SK-N-SH treated with all-trans-retinoic acid at 6 μM for 48 hours (cell line): Measurements from ENCODE around the gene ZFHX3.

Source experiments
- ATAC-seq: fragments of 200-7000 bp; cut with Tn5 transposase; 3 replicates; pipeline ENCODE4 v1.9.1; 2020; ENCODE audit warnings: mild to moderate bottlenecking, moderate library complexity
- ARNTL ChIP-seq: fragments of 450-650 bp; formaldehyde crosslinking; IDR thresholded peaks from 2 replicates; pipeline ENCODE4 v1.5.0; 2020; ENCODE audit warnings: low read depth, mild to moderate bottlenecking, moderate library complexity, borderline replicate concordance
- BACH2 ChIP-seq: fragments of 250-450 bp; sonication (Bioruptor Pico); IDR thresholded peaks from 2 replicates; pipeline ENCODE4 v1.9.0; 2021; ENCODE audit warnings: mild to moderate bottlenecking, borderline replicate concordance
- CSDC2 ChIP-seq: fragments of 250-450 bp; sonication (Bioruptor Pico); IDR thresholded peaks from 2 replicates; pipeline ENCODE4 v1.5.0; 2020; ENCODE audit warnings: mild to moderate bottlenecking, moderate library complexity
- ESRRG ChIP-seq: fragments of 250-450 bp; sonication (Bioruptor Pico); IDR thresholded peaks from 2 replicates; pipeline ENCODE4 v1.6.1; 2021; ENCODE audit warnings: mild to moderate bottlenecking
- ISL1 ChIP-seq: fragments of 250-450 bp; sonication (Bioruptor Pico); IDR thresholded peaks from 2 replicates; pipeline ENCODE4 v2.1.2; 2022; ENCODE audit warnings: mild to moderate bottlenecking, moderate library complexity
- OSR1 ChIP-seq: fragments of 250-450 bp; sonication (Bioruptor Pico); IDR thresholded peaks from 2 replicates; pipeline ENCODE4 v1.8.0; 2022; ENCODE audit warnings: moderate library complexity, mild to moderate bottlenecking, inconsistent platforms
- RARB ChIP-seq: fragments of 250-450 bp; sonication (Bioruptor Pico); IDR thresholded peaks from 2 replicates; pipeline ENCODE4 v1.8.0; 2021; ENCODE audit warnings: mild to moderate bottlenecking, moderate library complexity
- SNAI2 ChIP-seq: fragments of 250-450 bp; sonication (Bioruptor Pico); IDR thresholded peaks from 2 replicates; pipeline ENCODE4 v1.5.0; 2020; ENCODE audit warnings: mild to moderate bottlenecking, moderate library complexity
- TOX ChIP-seq: fragments of 250-450 bp; sonication (Bioruptor Pico); IDR thresholded peaks from 2 replicates; pipeline ENCODE4 v1.8.0; 2021; ENCODE audit warnings: mild to moderate bottlenecking, moderate library complexity, borderline replicate concordance
- ZFP3 ChIP-seq: fragments of 250-450 bp; sonication (Bioruptor Pico); IDR thresholded peaks from 2 replicates; pipeline ENCODE4 v1.5.0; 2020; ENCODE audit warnings: mild to moderate bottlenecking, moderate library complexity
- ZFP30 ChIP-seq: fragments of 450-650 bp; formaldehyde crosslinking; IDR thresholded peaks from 2 replicates; pipeline ENCODE4 v1.5.0; 2022; ENCODE audit warnings: mild to moderate bottlenecking, moderate library complexity
- ZNF565 ChIP-seq: fragments of 450-650 bp; formaldehyde crosslinking; conservative IDR thresholded peaks from 2 replicates; pipeline ENCODE4 v1.5.0; 2020; ENCODE audit warnings: low read depth, mild to moderate bottlenecking, moderate library complexity
- ZNF70 ChIP-seq: fragments of 450-650 bp; formaldehyde crosslinking; IDR thresholded peaks from 2 replicates; pipeline ENCODE4 v1.5.0; 2020; ENCODE audit warnings: mild to moderate bottlenecking, moderate library complexity
- ZNF8 ChIP-seq: fragments of 450-650 bp; formaldehyde crosslinking; IDR thresholded peaks from 2 replicates; pipeline ENCODE4 v1.5.0; 2020; ENCODE audit warnings: mild to moderate bottlenecking, moderate library complexity
- TF ChIP-seq, protein P1 (sequence below): fragments of 250-450 bp; sonication (Bioruptor Pico); IDR thresholded peaks from 2 replicates; pipeline ENCODE4 v1.5.0; 2020; ENCODE audit warnings: mild to moderate bottlenecking, moderate library complexity
- TF ChIP-seq, protein P2 (sequence below): fragments of 250-450 bp; sonication (Bioruptor Pico); IDR thresholded peaks from 2 replicates; pipeline ENCODE4 v1.8.0; 2020; ENCODE audit warnings: mild to moderate bottlenecking, moderate library complexity, borderline replicate concordance
- TF ChIP-seq, protein P3 (sequence below): fragments of 250-450 bp; sonication (Bioruptor Pico); IDR thresholded peaks from 2 replicates; pipeline ENCODE4 v1.8.0; 2021; ENCODE audit warnings: low read depth, mild to moderate bottlenecking, moderate library complexity, borderline replicate concordance
- TF ChIP-seq, protein P4 (sequence below): fragments of 250-450 bp; sonication (Bioruptor Pico); IDR thresholded peaks from 2 replicates; pipeline ENCODE4 v1.5.1; 2021; ENCODE audit warnings: mild to moderate bottlenecking, moderate library complexity

ZFHX3 gene

DNA sequence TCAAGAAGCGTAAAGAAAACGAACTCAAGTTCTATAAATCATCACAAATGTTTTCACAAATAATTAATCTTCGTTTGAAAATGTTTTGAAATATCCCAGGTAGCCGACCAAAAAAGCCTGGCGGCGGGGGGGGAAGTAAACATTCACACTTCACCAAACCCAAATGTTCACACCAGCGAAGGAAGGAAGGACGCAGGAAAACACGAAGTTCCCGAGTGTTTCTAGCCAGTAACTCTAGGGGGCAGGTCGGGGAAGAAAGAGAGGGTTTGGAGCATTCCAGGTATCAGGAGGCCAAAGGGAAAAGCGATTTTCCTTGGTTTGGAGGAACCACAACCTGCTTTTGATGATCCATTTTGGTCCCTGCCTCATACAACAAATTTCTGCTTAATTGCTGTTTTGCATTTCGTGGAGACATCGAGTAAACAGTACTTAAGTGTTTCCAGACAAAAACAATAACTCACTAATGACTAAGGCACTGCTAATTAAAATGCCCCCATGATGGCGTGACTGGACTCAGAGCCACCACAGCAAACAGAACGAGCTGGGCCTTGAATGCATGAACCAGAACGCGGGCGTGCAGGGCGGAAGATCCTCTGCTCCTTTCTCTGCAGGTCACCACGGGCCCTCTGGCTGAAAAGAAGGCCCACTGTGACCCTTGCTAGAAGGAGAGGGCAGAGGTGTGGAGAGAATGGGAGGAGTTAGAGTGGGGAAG is 16.6 kb downstream of the ZFHX3 start:
- no peak for TF ChIP-seq TOX (CRISPR knock-in tag)
- no peak for TF ChIP-seq BACH2 (CRISPR knock-in tag)
- no peak for TF ChIP-seq SNAI2 (CRISPR knock-in tag)
- no peak for TF ChIP-seq ISL1 (CRISPR knock-in tag)
- TF ChIP-seq ZNF565 (CRISPR knock-in tag), result no peak
- TF ChIP-seq OSR1 (CRISPR knock-in tag), result no peak
- TF ChIP-seq ZFP30 (CRISPR knock-in tag), result no peak
- TF ChIP-seq, protein P1, sequence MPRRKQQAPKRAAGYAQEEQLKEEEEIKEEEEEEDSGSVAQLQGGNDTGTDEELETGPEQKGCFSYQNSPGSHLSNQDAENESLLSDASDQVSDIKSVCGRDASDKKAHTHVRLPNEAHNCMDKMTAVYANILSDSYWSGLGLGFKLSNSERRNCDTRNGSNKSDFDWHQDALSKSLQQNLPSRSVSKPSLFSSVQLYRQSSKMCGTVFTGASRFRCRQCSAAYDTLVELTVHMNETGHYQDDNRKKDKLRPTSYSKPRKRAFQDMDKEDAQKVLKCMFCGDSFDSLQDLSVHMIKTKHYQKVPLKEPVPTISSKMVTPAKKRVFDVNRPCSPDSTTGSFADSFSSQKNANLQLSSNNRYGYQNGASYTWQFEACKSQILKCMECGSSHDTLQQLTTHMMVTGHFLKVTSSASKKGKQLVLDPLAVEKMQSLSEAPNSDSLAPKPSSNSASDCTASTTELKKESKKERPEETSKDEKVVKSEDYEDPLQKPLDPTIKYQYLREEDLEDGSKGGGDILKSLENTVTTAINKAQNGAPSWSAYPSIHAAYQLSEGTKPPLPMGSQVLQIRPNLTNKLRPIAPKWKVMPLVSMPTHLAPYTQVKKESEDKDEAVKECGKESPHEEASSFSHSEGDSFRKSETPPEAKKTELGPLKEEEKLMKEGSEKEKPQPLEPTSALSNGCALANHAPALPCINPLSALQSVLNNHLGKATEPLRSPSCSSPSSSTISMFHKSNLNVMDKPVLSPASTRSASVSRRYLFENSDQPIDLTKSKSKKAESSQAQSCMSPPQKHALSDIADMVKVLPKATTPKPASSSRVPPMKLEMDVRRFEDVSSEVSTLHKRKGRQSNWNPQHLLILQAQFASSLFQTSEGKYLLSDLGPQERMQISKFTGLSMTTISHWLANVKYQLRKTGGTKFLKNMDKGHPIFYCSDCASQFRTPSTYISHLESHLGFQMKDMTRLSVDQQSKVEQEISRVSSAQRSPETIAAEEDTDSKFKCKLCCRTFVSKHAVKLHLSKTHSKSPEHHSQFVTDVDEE (CRISPR knock-in tag), result no peak
- TF ChIP-seq ZFP3, result no peak
- TF ChIP-seq ARNTL, result no peak
- no peak for TF ChIP-seq ESRRG (CRISPR knock-in tag)
- no peak for TF ChIP-seq ZNF70
- no peak for TF ChIP-seq RARB (CRISPR knock-in tag)
- TF ChIP-seq, protein P2, sequence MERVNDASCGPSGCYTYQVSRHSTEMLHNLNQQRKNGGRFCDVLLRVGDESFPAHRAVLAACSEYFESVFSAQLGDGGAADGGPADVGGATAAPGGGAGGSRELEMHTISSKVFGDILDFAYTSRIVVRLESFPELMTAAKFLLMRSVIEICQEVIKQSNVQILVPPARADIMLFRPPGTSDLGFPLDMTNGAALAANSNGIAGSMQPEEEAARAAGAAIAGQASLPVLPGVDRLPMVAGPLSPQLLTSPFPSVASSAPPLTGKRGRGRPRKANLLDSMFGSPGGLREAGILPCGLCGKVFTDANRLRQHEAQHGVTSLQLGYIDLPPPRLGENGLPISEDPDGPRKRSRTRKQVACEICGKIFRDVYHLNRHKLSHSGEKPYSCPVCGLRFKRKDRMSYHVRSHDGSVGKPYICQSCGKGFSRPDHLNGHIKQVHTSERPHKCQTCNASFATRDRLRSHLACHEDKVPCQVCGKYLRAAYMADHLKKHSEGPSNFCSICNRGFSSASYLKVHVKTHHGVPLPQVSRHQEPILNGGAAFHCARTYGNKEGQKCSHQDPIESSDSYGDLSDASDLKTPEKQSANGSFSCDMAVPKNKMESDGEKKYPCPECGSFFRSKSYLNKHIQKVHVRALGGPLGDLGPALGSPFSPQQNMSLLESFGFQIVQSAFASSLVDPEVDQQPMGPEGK (CRISPR knock-in tag), result no peak
- TF ChIP-seq, all 23 proteins: peak for 0
- ATAC-seq, result no peak

DNA sequence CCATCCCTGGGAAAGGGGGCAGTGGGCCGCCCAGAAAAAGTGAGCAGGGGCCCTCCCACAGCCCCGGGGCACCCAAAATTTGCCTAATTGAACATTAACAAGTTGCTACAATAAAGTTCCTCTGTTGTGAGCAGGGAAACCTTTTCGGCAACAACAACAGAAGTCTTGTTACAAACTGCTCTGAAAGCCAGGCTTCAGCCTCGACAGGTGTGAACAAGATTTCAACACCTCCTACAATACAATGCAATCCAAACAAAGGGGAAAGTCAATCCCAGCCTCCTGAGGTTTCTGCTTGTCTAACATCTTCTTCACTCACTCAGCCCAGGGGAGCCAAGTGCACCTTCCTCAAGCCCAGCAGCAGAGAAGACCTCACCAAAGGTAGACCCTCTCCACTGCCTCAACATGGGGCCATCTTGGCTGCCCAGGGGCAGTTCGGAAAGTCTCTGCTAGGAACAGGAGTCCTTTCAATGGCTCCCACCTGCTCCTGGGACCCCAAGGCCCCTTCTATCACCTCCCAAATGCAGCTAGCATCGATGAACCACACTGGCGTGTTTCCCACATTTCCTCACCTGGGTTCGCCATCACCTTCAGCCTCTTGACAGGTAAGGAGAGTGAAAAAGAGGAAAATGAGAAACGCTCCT is 19.1 kb downstream of the ZFHX3 start:
- ATAC-seq, result no peak
- TF ChIP-seq ZNF70, result no peak
- no peak for TF ChIP-seq OSR1 (CRISPR knock-in tag)
- TF ChIP-seq, protein P3, sequence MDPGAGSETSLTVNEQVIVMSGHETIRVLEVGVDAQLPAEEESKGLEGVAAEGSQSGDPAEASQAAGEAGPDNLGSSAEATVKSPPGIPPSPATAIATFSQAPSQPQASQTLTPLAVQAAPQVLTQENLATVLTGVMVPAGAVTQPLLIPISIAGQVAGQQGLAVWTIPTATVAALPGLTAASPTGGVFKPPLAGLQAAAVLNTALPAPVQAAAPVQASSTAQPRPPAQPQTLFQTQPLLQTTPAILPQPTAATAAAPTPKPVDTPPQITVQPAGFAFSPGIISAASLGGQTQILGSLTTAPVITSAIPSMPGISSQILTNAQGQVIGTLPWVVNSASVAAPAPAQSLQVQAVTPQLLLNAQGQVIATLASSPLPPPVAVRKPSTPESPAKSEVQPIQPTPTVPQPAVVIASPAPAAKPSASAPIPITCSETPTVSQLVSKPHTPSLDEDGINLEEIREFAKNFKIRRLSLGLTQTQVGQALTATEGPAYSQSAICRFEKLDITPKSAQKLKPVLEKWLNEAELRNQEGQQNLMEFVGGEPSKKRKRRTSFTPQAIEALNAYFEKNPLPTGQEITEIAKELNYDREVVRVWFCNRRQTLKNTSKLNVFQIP (CRISPR knock-in tag), result no peak
- TF ChIP-seq BACH2 (CRISPR knock-in tag), result no peak
- TF ChIP-seq, protein P2 (CRISPR knock-in tag), result no peak
- TF ChIP-seq ZNF8 (CRISPR knock-in tag), result no peak
- no peak for TF ChIP-seq ZNF565 (CRISPR knock-in tag)
- no peak for TF ChIP-seq ISL1 (CRISPR knock-in tag)
- TF ChIP-seq CSDC2, result no peak
- TF ChIP-seq ARNTL, result no peak
- TF ChIP-seq, protein P4, sequence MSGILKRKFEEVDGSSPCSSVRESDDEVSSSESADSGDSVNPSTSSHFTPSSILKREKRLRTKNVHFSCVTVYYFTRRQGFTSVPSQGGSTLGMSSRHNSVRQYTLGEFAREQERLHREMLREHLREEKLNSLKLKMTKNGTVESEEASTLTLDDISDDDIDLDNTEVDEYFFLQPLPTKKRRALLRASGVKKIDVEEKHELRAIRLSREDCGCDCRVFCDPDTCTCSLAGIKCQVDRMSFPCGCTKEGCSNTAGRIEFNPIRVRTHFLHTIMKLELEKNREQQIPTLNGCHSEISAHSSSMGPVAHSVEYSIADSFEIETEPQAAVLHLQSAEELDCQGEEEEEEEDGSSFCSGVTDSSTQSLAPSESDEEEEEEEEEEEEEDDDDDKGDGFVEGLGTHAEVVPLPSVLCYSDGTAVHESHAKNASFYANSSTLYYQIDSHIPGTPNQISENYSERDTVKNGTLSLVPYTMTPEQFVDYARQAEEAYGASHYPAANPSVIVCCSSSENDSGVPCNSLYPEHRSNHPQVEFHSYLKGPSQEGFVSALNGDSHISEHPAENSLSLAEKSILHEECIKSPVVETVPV, result no peak
- TF ChIP-seq SNAI2 (CRISPR knock-in tag), result no peak
- TF ChIP-seq ZFP3, result no peak
- TF ChIP-seq, protein P1 (CRISPR knock-in tag), result no peak
